Femur (tissue), 1 donor: ENCODE data around the gene MSX1.

Source experiments
- DNase-seq: peaks from one replicate; pipeline ENCODE4 v3.0.0-alpha.2; 2017

MSX1 gene

GRCh38 chr4:4858527-4859324 lies 739 bp upstream of the MSX1 start:
- no peak for DNase-seq

- DNase-seq: no peak
These were observed 534 bp downstream of the MSX1 start for GRCh38 chr4:4859799-4860599.

GRCh38 chr4:4860600-4861389 lies 1.3 kb downstream of the MSX1 start:
- DNase-seq: peak; percentile 57

- DNase-seq: no peak
These were observed 2.0 kb downstream of the MSX1 start for GRCh38 chr4:4861390-4862018.

GRCh38 chr4:4862071-4862551 lies 2.6 kb downstream of the MSX1 start:
- DNase-seq: no peak

- DNase-seq: no peak
These were observed 3.4 kb downstream of the MSX1 start for GRCh38 chr4:4862665-4863482.

- DNase-seq: no peak
These were observed 5.0 kb downstream of the MSX1 start for GRCh38 chr4:4864443-4864939.

GRCh38 chr4:4864940-4865704 lies 5.7 kb downstream of the MSX1 start:
- no peak for DNase-seq

- no peak for DNase-seq
These were observed 6.2 kb downstream of the MSX1 start for GRCh38 chr4:4865705-4866123.

GRCh38 chr4:4866124-4866865 lies 6.8 kb downstream of the MSX1 start:
- DNase-seq: no peak

GRCh38 chr4:4866866-4867374 lies 7.5 kb downstream of the MSX1 start:
- no peak for DNase-seq

- DNase-seq: peak; percentile 64
These were observed 8.0 kb downstream of the MSX1 start for GRCh38 chr4:4867375-4868039.

- DNase-seq: no peak
These were observed 8.7 kb downstream of the MSX1 start for GRCh38 chr4:4868040-4868757.

- no peak for DNase-seq
These were observed 9.6 kb downstream of the MSX1 start for GRCh38 chr4:4868758-4869723.

GRCh38 chr4:4869731-4870571 lies 10.5 kb downstream of the MSX1 start:
- DNase-seq: no peak

GRCh38 chr4:4870576-4871241 lies 11.2 kb downstream of the MSX1 start:
- no peak for DNase-seq
